GM19023 (cell line): ENCODE measurements around the gene ATG3.

ENCODE experiments used
- ATAC-seq: cut with Tn5 transposase; IDR thresholded peaks from one replicate; pipeline ENCODE4 v1.9.1; 2021; ENCODE audit warnings: mild to moderate bottlenecking, moderate library complexity; ENCODE audit not compliant: unreplicated experiment

Gene ATG3

GRCh38 chr3:112561734-112562529 lies at the start of gene ATG3, which contains the start of gene SLC35A5:
Gene ATG3, minus strand, starts transcription at chr3:112561962. Its CDS starts 434 bp downstream, at chr3:112561528.
Gene SLC35A5, plus strand, starts transcription at chr3:112562045. Its CDS starts 1,359 bp downstream, at chr3:112563404.
- ATAC-seq, result peak; percentile 82

DNA sequence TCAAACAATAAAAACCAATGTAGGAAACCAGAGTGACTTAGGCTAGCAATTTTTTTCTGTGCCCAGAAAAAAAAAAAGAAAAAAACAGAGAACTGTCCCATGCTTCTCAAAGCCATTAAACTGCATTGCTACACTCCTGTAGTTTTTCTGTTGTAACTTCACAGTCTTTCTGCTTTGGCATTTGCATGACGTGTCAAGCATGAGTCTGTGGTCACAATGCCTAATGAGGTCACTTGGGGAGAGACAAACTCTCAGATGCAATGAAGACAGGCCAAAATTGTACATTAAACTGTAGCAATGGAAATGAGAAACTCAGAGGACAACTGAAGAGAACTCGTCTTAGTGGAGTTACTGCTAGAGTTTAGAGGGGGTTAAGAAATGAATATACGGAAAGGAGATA lies 48.4 kb upstream of the ATG3 start:
- ATAC-seq, result no peak

GRCh38 chr3:112607863-112608262 lies 46.1 kb upstream of the ATG3 start:
- no peak for ATAC-seq

DNA sequence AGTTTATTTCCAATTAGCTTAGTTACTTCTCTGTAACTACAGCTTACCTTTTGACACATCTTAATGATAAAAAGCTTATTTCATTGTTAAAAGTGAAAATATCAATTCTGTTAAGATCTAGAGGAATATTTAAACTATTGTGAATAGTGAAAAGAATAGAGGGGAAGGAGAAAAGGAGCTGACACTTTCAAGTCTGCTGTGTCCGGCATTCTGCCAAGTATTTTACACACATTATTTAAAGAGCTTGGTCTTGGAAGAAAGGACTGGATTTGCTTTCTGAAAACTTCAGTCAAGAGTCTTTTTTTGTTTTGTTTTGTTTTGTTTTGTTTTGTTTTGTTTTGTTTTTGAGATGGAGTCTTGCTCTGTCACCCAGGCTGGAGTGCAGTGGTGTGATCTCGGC lies 44.3 kb upstream of the ATG3 start:
- ATAC-seq, result no peak

GRCh38 chr3:112605285-112605684 lies 43.5 kb upstream of the ATG3 start:
- no peak for ATAC-seq

GRCh38 chr3:112604536-112604935 lies 42.8 kb upstream of the ATG3 start:
- no peak for ATAC-seq

- peak; percentile 63 for ATAC-seq
Measured at GRCh38 chr3:112602217-112602838, 40.6 kb upstream of the ATG3 start.

DNA sequence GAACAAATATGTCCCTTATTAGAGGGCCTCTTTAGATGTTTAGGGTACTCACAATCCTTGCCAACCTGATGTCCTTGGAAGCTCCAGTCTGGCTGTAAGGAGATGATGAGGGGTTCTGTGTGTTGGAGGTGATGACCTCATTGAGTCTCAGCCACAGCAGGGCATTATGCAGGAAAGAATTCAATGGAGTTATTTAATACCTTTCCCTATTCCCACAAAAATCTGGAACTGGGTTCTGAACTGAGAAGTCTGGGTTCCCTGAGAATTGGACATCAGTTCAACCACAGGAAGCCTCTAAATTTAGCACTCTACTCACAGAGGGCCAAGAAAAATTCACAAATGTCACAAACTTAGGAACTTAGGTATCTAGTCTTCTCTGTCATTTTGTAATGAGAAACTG lies 37.0 kb upstream of the ATG3 start:
- ATAC-seq, result no peak

GRCh38 chr3:112597945-112598344 lies 36.2 kb upstream of the ATG3 start:
- ATAC-seq, result no peak

GRCh38 chr3:112594856-112595255 lies 33.1 kb upstream of the ATG3 start:
- ATAC-seq, result no peak

DNA sequence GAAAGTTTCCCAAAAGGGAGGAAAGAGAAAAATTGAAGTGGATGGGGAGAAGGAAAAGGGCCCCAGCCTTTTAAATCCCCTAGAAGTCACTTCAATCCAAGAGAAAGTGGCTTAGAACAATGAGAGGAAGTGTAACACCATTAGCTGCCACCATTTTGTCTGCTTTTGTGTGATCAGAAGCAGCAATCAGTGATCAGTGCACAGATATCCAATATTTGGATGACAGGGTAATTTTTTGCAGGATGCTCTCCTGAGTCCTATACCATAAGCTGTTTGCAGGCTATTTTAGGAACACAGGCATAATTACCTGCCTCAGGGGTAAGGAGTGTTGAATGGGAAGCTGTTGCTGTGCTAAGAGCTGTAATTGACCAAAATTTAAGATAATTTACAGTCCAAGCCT lies 31.5 kb upstream of the ATG3 start:
- no peak for ATAC-seq

GRCh38 chr3:112587336-112587735 lies 25.6 kb upstream of the ATG3 start:
- ATAC-seq, result no peak

DNA sequence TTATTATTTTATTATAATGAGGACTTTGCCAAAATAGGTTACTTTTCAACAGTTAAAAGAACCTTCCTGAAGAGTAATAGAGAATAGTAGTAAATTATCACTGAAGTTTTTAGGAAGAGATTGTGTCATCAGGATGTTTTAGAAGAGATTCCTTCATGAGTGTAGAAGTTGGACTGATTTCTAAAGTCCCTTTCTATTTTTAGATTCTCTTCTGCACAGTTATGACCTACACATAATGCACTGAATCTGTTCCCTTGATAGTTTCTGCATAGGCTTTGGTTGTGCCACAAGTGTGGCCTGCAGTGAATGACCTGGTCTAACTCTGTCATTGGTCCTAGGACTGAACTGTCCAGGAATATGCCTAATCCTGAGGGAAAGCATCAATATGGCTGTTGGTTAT lies 24.0 kb upstream of the ATG3 start:
- ATAC-seq, result no peak

DNA sequence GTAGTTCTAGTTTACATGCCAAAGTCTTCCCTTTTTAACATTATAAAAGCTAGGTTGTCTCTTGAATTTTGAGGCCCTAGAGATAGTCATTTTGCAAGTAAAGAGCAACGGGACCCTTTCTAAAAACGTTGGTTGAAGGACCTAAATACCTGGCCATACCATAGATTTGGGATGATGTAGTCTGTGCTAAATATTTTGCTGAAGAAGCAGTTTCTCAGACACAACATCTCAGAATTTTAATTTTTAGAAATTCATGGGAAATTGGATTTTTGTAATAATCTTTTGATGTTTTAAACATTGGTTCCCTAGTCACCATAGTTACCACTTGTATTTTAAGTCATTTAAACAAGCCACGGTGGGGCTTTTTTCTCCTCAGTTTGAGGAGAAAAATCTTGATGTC lies 21.3 kb upstream of the ATG3 start:
- ATAC-seq, result no peak

DNA sequence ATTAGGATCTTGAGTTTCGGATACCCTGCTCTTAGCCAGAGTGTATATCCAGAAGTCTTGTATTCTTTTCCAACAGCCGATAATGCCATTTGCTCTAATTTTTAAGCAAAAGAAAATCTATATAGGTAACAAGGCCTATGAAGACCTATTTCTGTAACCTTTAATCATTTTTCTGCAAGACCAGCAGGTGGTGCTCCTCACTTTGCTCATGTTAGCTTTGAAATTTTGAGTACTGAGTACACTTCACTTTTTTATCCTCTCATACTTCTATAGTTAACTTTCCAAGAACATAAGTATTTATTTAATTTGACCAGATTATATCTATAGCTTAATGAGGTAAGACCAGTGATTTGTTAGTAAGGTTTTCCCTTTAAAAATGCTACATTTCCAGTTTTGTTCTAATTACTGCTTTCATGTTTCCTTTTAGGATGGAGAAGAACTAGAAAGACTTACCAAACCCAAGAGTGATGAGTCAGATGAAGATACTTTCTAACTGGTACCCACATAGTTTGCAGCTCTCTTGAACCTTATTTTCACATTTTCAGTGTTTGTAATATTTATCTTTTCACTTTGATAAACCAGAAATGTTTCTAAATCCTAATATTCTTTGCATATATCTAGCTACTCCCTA lies 20.6 kb upstream of the ATG3 start:
- no peak for ATAC-seq

- ATAC-seq, result no peak
Measured at GRCh38 chr3:112579697-112580096, 17.9 kb upstream of the ATG3 start.

DNA sequence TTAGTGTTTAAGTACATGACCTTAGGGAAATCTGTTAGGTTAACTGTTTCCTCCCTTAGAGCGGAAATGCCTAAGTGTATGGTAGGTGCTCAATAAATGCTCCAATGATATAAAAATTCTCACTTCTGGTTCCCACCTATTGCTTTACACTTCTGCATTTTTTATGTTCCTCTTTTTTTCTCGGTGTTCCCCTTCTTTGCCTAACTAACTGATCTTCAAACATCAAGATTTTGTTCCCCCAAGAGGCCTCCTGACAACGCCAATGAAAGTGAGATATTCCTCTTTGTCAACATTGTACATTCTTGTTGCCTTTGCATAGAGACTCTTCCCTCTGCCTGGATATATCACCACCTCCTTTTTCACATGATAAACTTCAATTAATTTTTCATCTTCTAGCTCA lies 17.5 kb upstream of the ATG3 start:
- ATAC-seq, result no peak

DNA sequence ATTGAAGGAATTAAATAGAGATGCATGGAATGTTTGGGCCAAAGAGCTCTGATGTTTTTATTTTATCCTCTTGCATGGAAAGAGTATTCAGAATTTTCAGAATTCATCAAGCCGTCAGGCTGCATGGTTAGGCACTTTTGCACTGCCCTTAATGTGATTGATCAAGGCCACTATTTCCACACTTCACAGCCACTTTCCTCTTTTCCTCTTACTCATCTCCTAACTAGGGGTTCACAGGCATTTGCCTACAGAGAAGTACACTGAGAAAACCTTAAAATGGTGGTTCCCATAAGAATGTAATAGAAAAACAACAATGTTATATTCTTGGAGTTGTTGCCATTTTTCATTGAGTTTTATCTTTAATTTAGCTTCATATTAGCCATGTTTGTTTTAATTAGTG lies 10.9 kb upstream of the ATG3 start:
- ATAC-seq, result no peak

DNA sequence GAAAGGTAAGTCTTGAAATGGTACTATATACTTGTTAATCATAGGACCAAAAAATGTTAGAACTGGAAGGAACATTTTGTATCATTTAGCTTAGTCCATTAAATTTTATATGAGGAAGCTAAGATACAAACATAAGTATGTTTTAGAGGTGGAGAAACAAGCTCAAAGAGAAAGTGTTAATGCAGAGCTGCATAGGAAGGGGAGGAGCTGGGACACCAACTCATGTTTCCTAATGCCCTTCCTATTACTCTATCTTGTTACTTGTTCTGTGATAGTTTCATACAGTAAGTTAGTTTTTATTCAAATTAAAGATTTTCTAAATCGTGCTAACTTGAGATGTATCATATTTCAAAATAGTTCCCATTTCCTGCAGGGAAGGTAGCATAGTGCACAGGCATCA lies 7.5 kb upstream of the ATG3 start:
- ATAC-seq, result no peak

DNA sequence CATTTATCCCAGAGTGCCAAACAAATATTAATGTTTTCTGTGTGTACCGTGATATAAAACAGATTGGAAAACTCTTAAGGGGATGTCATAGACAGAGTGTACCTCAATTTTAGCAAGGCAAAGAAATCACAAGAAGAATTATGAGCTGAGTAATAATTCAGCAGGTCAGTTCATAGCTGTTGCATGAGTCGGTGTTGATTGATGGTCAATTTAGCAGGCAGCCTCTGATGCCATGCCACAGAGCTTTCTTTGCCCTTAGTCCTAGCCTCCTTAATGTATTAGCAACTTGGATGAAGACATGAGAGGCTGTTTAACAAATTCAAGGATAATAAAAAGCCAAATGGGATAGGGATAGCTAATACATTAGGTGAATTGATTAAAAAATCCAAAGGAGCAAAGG lies 6.9 kb upstream of the ATG3 start:
- no peak for ATAC-seq

- no peak for ATAC-seq
Measured at GRCh38 chr3:112564940-112565305, 3.2 kb upstream of the ATG3 start.
